Smooth muscle cell (in vitro differentiated cells): Measurements from ENCODE around the gene UQCR11. TPM values are rescaled to one million over a fixed set of nuclear protein-coding genes. Genes with fewer than 3 reads are reported as not detected.

Experiments used
- DNase-seq: peaks from one replicate; lab custom pipeline; 2025; ENCODE audit not compliant: unreplicated experiment; lab: John Stamatoyannopoulos, UW
- H2AFZ ChIP-seq: fragments of 200-600 bp; sonication (generic); 2 replicates; pipeline ENCODE4 v1.6.0; 2016; ENCODE audit warnings: antibody characterized with exemption, low read depth, mild to moderate bottlenecking
- H3F3A ChIP-seq: fragments of 200-600 bp; sonication (generic); 2 replicates; pipeline ENCODE4 v1.6.0; 2017; ENCODE audit warnings: antibody characterized with exemption, low read depth
- H3K27ac ChIP-seq: fragments of 200-600 bp; sonication (generic); 2 replicates; pipeline ENCODE4 v1.5.1; 2016; ENCODE audit warnings: low read depth, mild to moderate bottlenecking
- H3K27me3 ChIP-seq: fragments of 200-600 bp; sonication (generic); 2 replicates; pipeline ENCODE4 v1.6.1; 2016; ENCODE audit warnings: low read depth, mild to moderate bottlenecking
- H3K36me3 ChIP-seq: fragments of 200-600 bp; sonication (generic); 2 replicates; pipeline ENCODE4 v1.5.1; 2016; ENCODE audit warnings: low read depth
- H3K4me1 ChIP-seq: fragments of 200-600 bp; sonication (generic); 2 replicates; pipeline ENCODE4 v1.5.1; 2016; ENCODE audit warnings: low read depth
- H3K4me2 ChIP-seq: fragments of 200-600 bp; sonication (generic); 2 replicates; pipeline ENCODE4 v1.6.0; 2016; ENCODE audit warnings: mild to moderate bottlenecking
- H3K4me3 ChIP-seq: fragments of 200-600 bp; sonication (generic); 2 replicates; pipeline ENCODE4 v1.5.1; 2016; ENCODE audit warnings: mild to moderate bottlenecking
- H3K79me2 ChIP-seq: fragments of 200-600 bp; sonication (generic); 2 replicates; pipeline ENCODE4 v1.6.0; 2016; ENCODE audit warnings: low read depth, mild to moderate bottlenecking
- H3K9ac ChIP-seq: fragments of 200-600 bp; sonication (generic); 2 replicates; pipeline ENCODE4 v1.6.0; 2016; ENCODE audit warnings: low read depth
- H3K9me3 ChIP-seq: fragments of 200-600 bp; sonication (generic); replicated peaks from 2 replicates; pipeline ENCODE4 v1.5.1; 2016; ENCODE audit warnings: low read depth
- H4K20me1 ChIP-seq: fragments of 200-600 bp; sonication (generic); 2 replicates; pipeline ENCODE4 v1.6.0; 2016; ENCODE audit warnings: low read depth
- CTCF ChIP-seq: fragments of 200-600 bp; sonication (generic); IDR thresholded peaks from 2 replicates; pipeline ENCODE4 v1.5.1; 2017; ENCODE audit warnings: borderline replicate concordance, mild to moderate bottlenecking, antibody characterized with exemption; ENCODE audit not compliant: insufficient read depth, poor library complexity, severe bottlenecking
- WGBS: methylation state at CpG from one replicate; pipeline ENCODE4 v1.1.7; 2016; ENCODE audit warnings: low lambda C conversion rate; 5-methylcytosine and 5-hydroxymethylcytosine counted together
- polyA plus RNA-seq: library from polyadenylated mRNA; unstranded; fragments of >200 nt; fragmentation: Nextera tagmentation; extraction: Ambion mirVana; gene quantifications from 2 replicates; pipeline ENCODE4 v1.2.1, GENCODE V29; 2016
- total RNA-seq: library from RNA; depleted of rRNA; stranded (reverse); fragments of >200 nt; gene quantifications from 2 replicates; pipeline ENCODE4 v1.2.3, GENCODE V29; 2014

Gene UQCR11
- total and polyA plus RNA-seq, 2 experiments from 2014 or later, result 32.3 to 592 TPM

- Histone ChIP-seq H3K4me3 (no peak overlapping the region), H4K20me1 (peaks cover 19% of the 10 kb centered on the region), H3K27me3 (no peaks in the 10 kb centered on the region), H3K27ac (no peak overlapping the region), H3K9ac (no peak overlapping the region), H3F3A (no peaks in the 10 kb centered on the region), H2AFZ (no peak overlapping the region), H3K4me2 (no peak overlapping the region), H3K9me3 (no peaks in the 10 kb centered on the region), H3K79me2 (no peaks in the 10 kb centered on the region), H3K4me1 (no peaks in the 10 kb centered on the region), H3K36me3 (no peaks in the 10 kb centered on the region)
- WGBS, result 85% methylated on average over 23 of the region's 23 CpGs
- DNase-seq, result peak; percentile 1
- peak; percentile 51 for TF ChIP-seq CTCF
Observed at GRCh38 chr19:1624458-1624857, 19.2 kb upstream of the UQCR11 start.

- WGBS, result 93% methylated on average over 5 of the region's 5 CpGs
- Histone ChIP-seq H3K4me2 (no peak overlapping the region), H3K9ac (no peak overlapping the region), H2AFZ (no peak overlapping the region), H3K36me3 (no peaks in the 10 kb centered on the region), H3K9me3 (no peaks in the 10 kb centered on the region), H3K4me3 (no peak overlapping the region), H3K27ac (no peak overlapping the region), H3K79me2 (no peaks in the 10 kb centered on the region), H4K20me1 (peaks cover 32% of the 10 kb centered on the region), H3F3A (no peaks in the 10 kb centered on the region), H3K27me3 (no peaks in the 10 kb centered on the region), H3K4me1 (no peaks in the 10 kb centered on the region)
- TF ChIP-seq CTCF, result no peak
- DNase-seq, result no peak
Observed at GRCh38 chr19:1622541-1622940, 17.3 kb upstream of the UQCR11 start.

- H3K4me3 ChIP-seq, result no peak overlapping the region
- no peaks in the 10 kb centered on the region for H3K36me3 ChIP-seq
- H2AFZ ChIP-seq, result no peak overlapping the region
- TF ChIP-seq CTCF, result no peak
- no peak overlapping the region for H3K27ac ChIP-seq
- no peaks in the 10 kb centered on the region for H3K79me2 ChIP-seq
- no peaks in the 10 kb centered on the region for H3K9me3 ChIP-seq
- peaks cover 33% of the 10 kb centered on the region for H4K20me1 ChIP-seq
- H3K27me3 ChIP-seq, result no peaks in the 10 kb centered on the region
- no peak overlapping the region for H3K4me2 ChIP-seq
- H3K9ac ChIP-seq, result no peak overlapping the region
- H3K4me1 ChIP-seq, result no peaks in the 10 kb centered on the region
- WGBS, result no CpG with 5 or more reads among the region's 23 CpGs
- no peak for DNase-seq
- no peaks in the 10 kb centered on the region for H3F3A ChIP-seq
Observed at GRCh38 chr19:1622007-1622406, 16.7 kb upstream of the UQCR11 start.

- H3K27me3 ChIP-seq, result no peaks in the 10 kb centered on the region
- no peak for DNase-seq
- H3K36me3 ChIP-seq, result no peaks in the 10 kb centered on the region
- H3K27ac ChIP-seq, result no peak overlapping the region
- WGBS, result 96% methylated on average over 22 of the region's 23 CpGs
- peaks cover 37% of the 10 kb centered on the region for H4K20me1 ChIP-seq
- H2AFZ ChIP-seq, result no peak overlapping the region
- H3F3A ChIP-seq, result no peaks in the 10 kb centered on the region
- no peak for TF ChIP-seq CTCF
- H3K9me3 ChIP-seq, result no peaks in the 10 kb centered on the region
- H3K9ac ChIP-seq, result no peak overlapping the region
- no peaks in the 10 kb centered on the region for H3K4me1 ChIP-seq
- no peak overlapping the region for H3K4me3 ChIP-seq
- no peak overlapping the region for H3K4me2 ChIP-seq
- H3K79me2 ChIP-seq, result no peaks in the 10 kb centered on the region
Observed at GRCh38 chr19:1621574-1621973, 16.3 kb upstream of the UQCR11 start.
